NB4 (cell line): ENCODE measurements around the gene MIER2.

Source experiments
- DNase-seq: peaks from one replicate; pipeline ENCODE4 v3.0.0; 2010; ENCODE audit warnings: low read depth
- H3K4me3 ChIP-seq: one replicate; pipeline ENCODE4 v1.5.1; 2011; ENCODE audit warnings: mild to moderate bottlenecking, low read depth, low read length, moderate library complexity
- MYC ChIP-seq: IDR thresholded peaks from 2 replicates; pipeline ENCODE4 v1.6.1; 2011; ENCODE audit warnings: low read depth, low read length
- POLR2A ChIP-seq: IDR thresholded peaks from 2 replicates; pipeline ENCODE4 v1.6.1; 2011; ENCODE audit warnings: mild to moderate bottlenecking; ENCODE audit not compliant: insufficient read length; ENCODE audit errors: extremely low read depth
- TF ChIP-seq, protein P1 (sequence below): IDR thresholded peaks from one replicate; pipeline ENCODE4 v1.5.1; 2012; ENCODE audit warnings: low read depth, low read length
- TF ChIP-seq, protein P2 (sequence below): IDR thresholded peaks from 2 replicates; pipeline ENCODE4 v1.6.1; 2011; ENCODE audit warnings: low read depth, low read length

Gene MIER2

DNA sequence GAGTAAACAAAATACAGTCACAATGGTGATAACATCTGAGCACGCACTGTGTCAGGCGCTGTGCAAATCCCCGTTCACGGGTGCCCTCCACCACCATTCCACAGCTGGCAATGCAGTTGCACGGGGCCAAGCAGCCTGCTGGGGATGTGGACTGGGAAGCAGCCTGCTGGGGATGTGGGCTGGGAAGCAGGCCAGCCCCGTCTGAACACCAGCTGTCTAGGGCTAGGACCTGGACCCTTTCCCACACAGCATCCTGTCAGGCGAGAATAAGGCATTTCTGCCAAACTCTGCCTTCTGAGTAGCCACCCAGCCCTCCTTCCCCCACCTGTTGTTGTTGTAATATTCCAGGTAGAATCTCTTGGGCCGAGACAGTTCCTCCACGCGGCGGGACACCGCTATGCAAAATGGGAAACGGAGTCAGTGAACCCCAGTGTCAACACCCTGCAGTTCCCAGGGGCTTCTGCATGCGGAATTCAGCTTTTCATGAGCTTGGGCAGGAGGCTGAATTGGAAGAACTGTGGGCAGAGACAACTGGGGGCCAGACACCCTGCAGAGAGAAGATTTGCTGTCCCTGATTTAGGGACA, 27.8 kb upstream of the MIER2 start:
- DNase-seq = no peak
- no peak for TF ChIP-seq MYC
- TF ChIP-seq, protein P1, sequence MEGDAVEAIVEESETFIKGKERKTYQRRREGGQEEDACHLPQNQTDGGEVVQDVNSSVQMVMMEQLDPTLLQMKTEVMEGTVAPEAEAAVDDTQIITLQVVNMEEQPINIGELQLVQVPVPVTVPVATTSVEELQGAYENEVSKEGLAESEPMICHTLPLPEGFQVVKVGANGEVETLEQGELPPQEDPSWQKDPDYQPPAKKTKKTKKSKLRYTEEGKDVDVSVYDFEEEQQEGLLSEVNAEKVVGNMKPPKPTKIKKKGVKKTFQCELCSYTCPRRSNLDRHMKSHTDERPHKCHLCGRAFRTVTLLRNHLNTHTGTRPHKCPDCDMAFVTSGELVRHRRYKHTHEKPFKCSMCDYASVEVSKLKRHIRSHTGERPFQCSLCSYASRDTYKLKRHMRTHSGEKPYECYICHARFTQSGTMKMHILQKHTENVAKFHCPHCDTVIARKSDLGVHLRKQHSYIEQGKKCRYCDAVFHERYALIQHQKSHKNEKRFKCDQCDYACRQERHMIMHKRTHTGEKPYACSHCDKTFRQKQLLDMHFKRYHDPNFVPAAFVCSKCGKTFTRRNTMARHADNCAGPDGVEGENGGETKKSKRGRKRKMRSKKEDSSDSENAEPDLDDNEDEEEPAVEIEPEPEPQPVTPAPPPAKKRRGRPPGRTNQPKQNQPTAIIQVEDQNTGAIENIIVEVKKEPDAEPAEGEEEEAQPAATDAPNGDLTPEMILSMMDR = no peak
- no peak for TF ChIP-seq POLR2A
- TF ChIP-seq, protein P2, sequence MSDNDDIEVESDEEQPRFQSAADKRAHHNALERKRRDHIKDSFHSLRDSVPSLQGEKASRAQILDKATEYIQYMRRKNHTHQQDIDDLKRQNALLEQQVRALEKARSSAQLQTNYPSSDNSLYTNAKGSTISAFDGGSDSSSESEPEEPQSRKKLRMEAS = no peak
- no peak overlapping the region for H3K4me3 ChIP-seq

DNA sequence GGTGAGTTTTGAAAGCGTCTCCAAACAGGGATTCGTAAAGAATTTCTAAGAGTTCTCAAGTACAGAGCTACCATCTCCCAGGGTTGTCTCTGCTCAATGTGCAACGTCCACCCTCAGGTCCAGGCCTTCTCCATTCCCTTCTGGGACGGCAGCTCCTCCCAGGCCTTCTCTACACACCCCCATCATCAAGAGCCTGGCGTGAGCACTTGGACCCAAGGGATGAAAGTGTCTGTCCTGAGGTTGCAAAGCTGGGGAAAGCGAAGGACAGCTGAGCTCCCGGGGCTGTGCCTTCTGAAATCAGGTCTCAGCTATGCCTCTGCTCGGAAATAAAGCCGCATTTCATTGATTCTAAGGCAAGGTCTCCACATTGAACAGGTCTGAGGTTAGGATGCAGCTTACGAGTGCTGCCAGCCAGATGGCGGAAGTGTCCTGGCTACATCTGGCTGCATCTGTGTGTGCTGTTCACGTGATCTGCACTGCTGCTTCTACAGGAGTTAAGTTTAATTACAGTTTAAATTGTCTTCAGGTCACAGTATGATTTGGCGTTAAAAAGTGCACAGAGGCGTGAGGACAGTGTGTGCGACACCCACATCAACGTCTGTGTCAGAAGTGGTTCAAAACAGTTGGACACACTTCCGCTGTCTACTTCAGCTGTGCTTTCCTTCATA, 27.0 kb upstream of the MIER2 start:
- no peak for DNase-seq
- no peak for TF ChIP-seq MYC
- TF ChIP-seq, protein P1 = no peak
- TF ChIP-seq POLR2A = no peak
- TF ChIP-seq, protein P2 = no peak
- no peak overlapping the region for H3K4me3 ChIP-seq

DNA sequence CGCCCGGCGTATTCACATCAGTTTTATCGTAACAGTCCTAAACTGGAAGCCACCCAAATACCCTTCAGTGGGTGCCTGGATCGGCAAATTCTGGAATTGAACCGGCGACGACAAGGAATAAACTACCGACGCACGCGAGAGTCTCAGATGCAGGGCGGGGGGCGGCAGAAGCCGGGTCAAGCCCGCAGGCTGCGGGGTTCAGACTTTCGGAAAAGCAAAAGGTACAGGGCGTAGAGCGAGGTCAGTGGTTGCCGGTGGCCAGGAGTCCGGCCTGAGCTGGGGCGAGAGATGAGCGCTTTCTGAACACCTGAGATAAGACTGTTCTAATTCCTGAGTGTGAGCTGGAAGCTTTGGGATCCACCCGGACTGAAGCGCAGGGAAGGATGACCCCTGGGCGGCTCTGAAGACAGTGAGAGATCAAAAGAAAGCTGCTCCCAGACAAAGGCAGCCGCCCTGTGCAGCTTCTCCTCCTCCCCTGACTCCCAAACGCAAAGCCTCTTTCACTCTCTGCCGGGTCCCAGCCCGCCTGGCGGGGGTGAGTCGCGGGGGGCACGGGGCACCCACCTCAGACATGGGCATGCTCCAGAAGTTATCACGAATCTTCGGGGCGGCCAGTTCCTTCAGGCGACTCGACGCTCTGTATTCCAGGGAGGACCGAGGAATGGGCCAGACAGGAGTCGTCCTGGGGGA, 26.2 kb upstream of the MIER2 start:
- no peak for DNase-seq
- no peak for TF ChIP-seq POLR2A
- TF ChIP-seq MYC = no peak
- TF ChIP-seq, protein P1 = no peak
- TF ChIP-seq, protein P2 = no peak
- no peak overlapping the region for H3K4me3 ChIP-seq

DNA sequence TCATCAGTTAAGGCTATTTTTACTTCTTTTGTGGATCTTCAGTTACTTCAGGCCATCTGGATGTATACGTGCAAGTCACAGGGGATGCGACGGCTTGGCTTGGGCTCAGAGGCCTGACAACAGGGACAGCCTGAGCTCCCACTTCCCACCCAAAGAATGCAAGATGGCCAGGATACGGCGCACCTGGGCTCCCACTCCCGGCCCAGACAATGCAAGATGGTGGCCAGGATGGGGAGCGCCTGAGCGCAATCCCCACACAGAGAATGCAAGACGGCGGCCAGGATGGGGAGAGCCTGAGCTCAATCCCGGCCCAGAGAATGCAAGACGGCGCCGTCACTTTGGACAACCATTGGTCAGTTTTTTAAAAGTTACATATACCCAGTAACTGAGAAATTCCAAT, 25.3 kb upstream of the MIER2 start:
- no peak overlapping the region for H3K4me3 ChIP-seq
- no peak for DNase-seq
- TF ChIP-seq POLR2A (no peak), MYC (no peak)
- TF ChIP-seq, protein P1 = no peak
- TF ChIP-seq, protein P2 = no peak

DNA sequence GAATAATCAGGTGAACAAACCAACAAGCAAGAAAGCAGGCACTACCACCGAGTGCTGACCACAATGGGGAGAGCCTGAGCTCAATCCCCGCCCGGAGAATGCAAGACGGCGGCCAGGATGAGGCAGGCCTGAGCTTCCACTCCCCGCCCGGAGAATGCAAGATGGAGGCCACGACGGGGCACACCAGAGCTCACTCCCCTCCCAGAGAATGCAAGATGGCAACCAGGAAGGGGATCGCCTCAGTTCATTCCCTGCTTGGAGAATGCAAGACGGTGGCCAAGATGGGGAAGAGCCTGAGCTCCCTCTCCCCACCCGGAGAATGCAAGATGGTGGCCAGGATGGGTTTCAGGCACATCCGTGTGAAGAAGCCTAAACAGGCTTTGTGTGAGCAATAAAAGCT, 24.7 kb upstream of the MIER2 start:
- H3K4me3 ChIP-seq = no peak overlapping the region
- TF ChIP-seq, protein P2 = no peak
- TF ChIP-seq POLR2A (no peak), MYC (no peak)
- TF ChIP-seq, protein P1 = no peak
- DNase-seq = no peak
